Uterus (tissue), 2 donors: ENCODE results near the gene OR2T11.
"Not testable (repeated sequence)": the region's sequence is repeated elsewhere in the genome, so short reads cannot be mapped to it uniquely, and the experiment has no call there.

Experiments
- POLR2A ChIP-seq, 2 donors: fragments of 450-650 bp; IDR thresholded peaks; one replicate each; pipeline ENCODE4 v1.6.1; 2016; ENCODE audit warnings: antibody characterized with exemption in 2 of 2, mild to moderate bottlenecking in 1 of 2, moderate library complexity in 1 of 2
- TF ChIP-seq, protein P1 (sequence below), 4 experiments: fragments of 200-600 bp in 2 of 4; fragments of 450-650 bp in 2 of 4; sonication (generic) in 2 of 4; IDR thresholded peaks; one replicate each; pipeline ENCODE4 v1.5.1; 2016 to 2019; ENCODE audit warnings: antibody characterized with exemption in 4 of 4, mild to moderate bottlenecking in 2 of 4, moderate library complexity in 1 of 4

DNA sequence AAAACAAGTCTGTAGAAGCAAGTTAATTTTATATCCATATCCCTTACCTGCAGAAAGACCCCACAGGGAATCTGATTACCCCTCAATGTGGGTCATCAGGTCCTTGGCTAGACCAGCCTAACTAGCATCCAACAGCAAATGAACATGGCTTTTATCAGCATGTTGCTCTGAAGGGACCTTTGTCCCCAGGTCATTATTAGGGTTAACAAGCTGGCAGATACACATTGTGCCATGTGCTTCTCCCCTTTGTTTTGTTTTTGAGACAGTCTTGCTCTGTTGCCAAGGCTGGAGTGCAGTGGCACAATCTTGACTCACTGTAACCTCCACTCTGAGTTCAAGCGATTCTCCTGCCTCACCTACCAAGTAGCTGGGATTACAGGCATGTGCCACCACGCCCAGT is at the start of gene OR2T11:
- not testable (repeated sequence) for TF ChIP-seq POLR2A (IDR thresholded peaks at IDR 0.05)
- TF ChIP-seq, protein P1, sequence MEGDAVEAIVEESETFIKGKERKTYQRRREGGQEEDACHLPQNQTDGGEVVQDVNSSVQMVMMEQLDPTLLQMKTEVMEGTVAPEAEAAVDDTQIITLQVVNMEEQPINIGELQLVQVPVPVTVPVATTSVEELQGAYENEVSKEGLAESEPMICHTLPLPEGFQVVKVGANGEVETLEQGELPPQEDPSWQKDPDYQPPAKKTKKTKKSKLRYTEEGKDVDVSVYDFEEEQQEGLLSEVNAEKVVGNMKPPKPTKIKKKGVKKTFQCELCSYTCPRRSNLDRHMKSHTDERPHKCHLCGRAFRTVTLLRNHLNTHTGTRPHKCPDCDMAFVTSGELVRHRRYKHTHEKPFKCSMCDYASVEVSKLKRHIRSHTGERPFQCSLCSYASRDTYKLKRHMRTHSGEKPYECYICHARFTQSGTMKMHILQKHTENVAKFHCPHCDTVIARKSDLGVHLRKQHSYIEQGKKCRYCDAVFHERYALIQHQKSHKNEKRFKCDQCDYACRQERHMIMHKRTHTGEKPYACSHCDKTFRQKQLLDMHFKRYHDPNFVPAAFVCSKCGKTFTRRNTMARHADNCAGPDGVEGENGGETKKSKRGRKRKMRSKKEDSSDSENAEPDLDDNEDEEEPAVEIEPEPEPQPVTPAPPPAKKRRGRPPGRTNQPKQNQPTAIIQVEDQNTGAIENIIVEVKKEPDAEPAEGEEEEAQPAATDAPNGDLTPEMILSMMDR (IDR thresholded peaks at IDR 0.05): not testable (repeated sequence)
